Astrocyte (in vitro differentiated cells and primary cell): Measurements from ENCODE around the gene MBNL1. TPM values are rescaled to one million over a fixed set of nuclear protein-coding genes. Genes with fewer than 3 reads are reported as not detected.

Experiments
- DNase-seq: peaks from one replicate; pipeline ENCODE4 v3.0.0-alpha.2; 2010; ENCODE audit warnings: low read depth
- FAIRE-seq: peaks from 2 replicates; lab custom pipeline; 2011; peaks lifted over from hg19 to GRCh38; lab: Jason Lieb, UNC
- H2AFZ ChIP-seq: 2 replicates; pipeline ENCODE4 v1.6.0; 2012; ENCODE audit warnings: low read depth, low read length, inconsistent platforms
- H3K27ac ChIP-seq: 2 replicates; pipeline ENCODE4 v1.5.1; 2011; ENCODE audit warnings: low read depth, low read length, inconsistent platforms
- H3K27me3 ChIP-seq: 2 replicates; pipeline ENCODE4 v1.6.0; 2011; ENCODE audit warnings: low read length, inconsistent platforms; ENCODE audit not compliant: insufficient read depth
- H3K36me3 ChIP-seq: 2 replicates; pipeline ENCODE4 v1.5.1; 2011; ENCODE audit warnings: low read length, inconsistent platforms; ENCODE audit not compliant: insufficient read depth
- H3K4me1 ChIP-seq: 2 replicates; pipeline ENCODE4 v1.5.1; 2011; ENCODE audit warnings: low read length, inconsistent platforms; ENCODE audit not compliant: insufficient read depth
- H3K4me2 ChIP-seq: 2 replicates; pipeline ENCODE4 v1.6.0; 2012; ENCODE audit warnings: low read length, inconsistent platforms
- H3K4me3 ChIP-seq: 2 replicates; pipeline ENCODE4 v1.5.1; 2011; ENCODE audit warnings: low read depth, mild to moderate bottlenecking, low read length, inconsistent platforms; ENCODE audit not compliant: insufficient read depth
- H3K79me2 ChIP-seq: 2 replicates; pipeline ENCODE4 v1.6.0; 2012; ENCODE audit warnings: mild to moderate bottlenecking, low read length, inconsistent platforms; ENCODE audit not compliant: insufficient read depth
- H3K9ac ChIP-seq: 2 replicates; pipeline ENCODE4 v1.6.0; 2012; ENCODE audit warnings: mild to moderate bottlenecking, low read length, inconsistent platforms
- H3K9me3 ChIP-seq: 2 replicates; pipeline ENCODE4 v1.5.1; 2012; ENCODE audit warnings: low read depth, mild to moderate bottlenecking, low read length, inconsistent platforms; ENCODE audit not compliant: insufficient read depth
- H4K20me1 ChIP-seq: 2 replicates; pipeline ENCODE4 v1.6.0; 2012; ENCODE audit warnings: low read length, inconsistent platforms; ENCODE audit not compliant: insufficient read depth
- H3K27ac Mint-ChIP-seq: one replicate; pipeline ENCODE4 v1.8.0; 2021; ENCODE audit warnings: mild to moderate bottlenecking, mixed read lengths; ENCODE audit not compliant: unreplicated experiment
- H3K27me3 Mint-ChIP-seq: one replicate; pipeline ENCODE4 v1.8.0; 2021; ENCODE audit warnings: low read depth, mixed read lengths; ENCODE audit not compliant: unreplicated experiment
- H3K36me3 Mint-ChIP-seq: one replicate; pipeline ENCODE4 v1.8.0; 2021; ENCODE audit warnings: low read depth, mixed read lengths; ENCODE audit not compliant: unreplicated experiment
- H3K4me1 Mint-ChIP-seq: one replicate; pipeline ENCODE4 v1.8.0; 2021; ENCODE audit warnings: low read depth, mixed read lengths; ENCODE audit not compliant: unreplicated experiment
- H3K4me3 Mint-ChIP-seq: one replicate; pipeline ENCODE4 v1.8.0; 2021; ENCODE audit warnings: mild to moderate bottlenecking, moderate library complexity, mixed read lengths; ENCODE audit not compliant: unreplicated experiment
- H3K9me3 Mint-ChIP-seq: one replicate; pipeline ENCODE4 v1.8.0; 2021; ENCODE audit warnings: mild to moderate bottlenecking, mixed read lengths; ENCODE audit not compliant: unreplicated experiment
- CTCF ChIP-seq: IDR thresholded peaks from 2 replicates; pipeline ENCODE4 v1.5.1; 2011; ENCODE audit warnings: low read depth, mild to moderate bottlenecking, inconsistent platforms, low read length, moderate library complexity; ENCODE audit not compliant: insufficient read depth
- EZH2 ChIP-seq: IDR thresholded peaks from 2 replicates; pipeline ENCODE4 v1.6.1; 2012; ENCODE audit warnings: mild to moderate bottlenecking, low read length, inconsistent platforms; ENCODE audit not compliant: insufficient read depth
- total RNA-seq: library from RNA; stranded (reverse); gene quantifications from 2 replicates; pipeline ENCODE4 v1.2.1, GENCODE V29; 2021

MBNL1 gene
- total RNA-seq, 1 donor from 2014 or later = 93.1 TPM

GRCh38 chr3:152241142-152242017, 27.3 kb upstream of the MBNL1 start:
- H3K9ac ChIP-seq = no peak overlapping the region
- FAIRE-seq = no peak
- no peak overlapping the region for H3K27ac Mint-ChIP-seq
- no peaks in the 10 kb centered on the region for H3K79me2 ChIP-seq
- H4K20me1 ChIP-seq = no peaks in the 10 kb centered on the region
- no peak overlapping the region for H2AFZ ChIP-seq
- H3K27me3 ChIP-seq = no peaks in the 10 kb centered on the region
- H3K4me3 ChIP-seq = no peak overlapping the region
- peaks cover 3% of the 10 kb centered on the region for H3K36me3 Mint-ChIP-seq
- H3K4me3 Mint-ChIP-seq = no peak overlapping the region
- no peaks in the 10 kb centered on the region for H3K27me3 Mint-ChIP-seq
- peaks cover 2% of the 10 kb centered on the region for H3K4me1 ChIP-seq
- DNase-seq = peak; percentile 32
- no peak overlapping the region for H3K4me2 ChIP-seq
- no peaks in the 10 kb centered on the region for H3K36me3 ChIP-seq
- H3K27ac ChIP-seq = no peak overlapping the region
- peaks cover 12% of the 10 kb centered on the region for H3K4me1 Mint-ChIP-seq
- H3K9me3 ChIP-seq = no peaks in the 10 kb centered on the region
- H3K9me3 Mint-ChIP-seq = peaks cover 3% of the 10 kb centered on the region
- TF ChIP-seq EZH2 (no peak), CTCF (no peak)

- no peak overlapping the region for H3K27ac Mint-ChIP-seq
- Histone ChIP-seq H3K4me3 (no peak overlapping the region), H3K27ac (no peak overlapping the region), H3K36me3 (no peaks in the 10 kb centered on the region), H3K4me2 (no peak overlapping the region), H3K9ac (no peak overlapping the region), H3K4me1 (no peaks in the 10 kb centered on the region), H3K9me3 (no peaks in the 10 kb centered on the region), H2AFZ (no peak overlapping the region), H4K20me1 (no peaks in the 10 kb centered on the region), H3K79me2 (no peaks in the 10 kb centered on the region), H3K27me3 (no peaks in the 10 kb centered on the region)
- no peak for FAIRE-seq
- no peak for DNase-seq
- H3K4me3 Mint-ChIP-seq = no peak overlapping the region
- peaks cover 8% of the 10 kb centered on the region for H3K4me1 Mint-ChIP-seq
- TF ChIP-seq CTCF (no peak), EZH2 (no peak)
- H3K36me3 Mint-ChIP-seq = no peaks in the 10 kb centered on the region
- H3K9me3 Mint-ChIP-seq = no peaks in the 10 kb centered on the region
- no peaks in the 10 kb centered on the region for H3K27me3 Mint-ChIP-seq
Observed at GRCh38 chr3:152243301-152243711, 25.4 kb upstream of the MBNL1 start.
